ENCODE data around the gene NDEL1. TPM values are rescaled to one million over a fixed set of nuclear protein-coding genes. Genes with fewer than 3 reads are reported as not detected.

NDEL1 gene
- total RNA-seq, 1 experiment from 2014 or later, result 34.7 TPM

GRCh38 chr17:8473451-8474192 lies 37.9 kb downstream of the NDEL1 start:
- H3K9me3 Mint-ChIP-seq, result no peaks in the 10 kb centered on the region
- ChIA-PET POLR2A (interaction anchor here (0.5 kb wide), 1 partner anchor 19 kb away, joined by 3 read pairs; no protein-coding TSS in a partner anchor), CTCF (no interaction called here)
- no peak for ATAC-seq
- H3K27ac Mint-ChIP-seq, result no peak overlapping the region
- H3K4me3 Mint-ChIP-seq, result no peak overlapping the region
- no peak for DNase-seq (ENCODE audit: low spot score)
- no peaks in the 10 kb centered on the region for H3K27me3 Mint-ChIP-seq (ENCODE audit: low read depth)
- H3K4me1 Mint-ChIP-seq, result no peaks in the 10 kb centered on the region
- peaks cover 54% of the 10 kb centered on the region for H3K36me3 Mint-ChIP-seq
- TF ChIP-seq ZNF532 (CRISPR knock-in tag; IDR thresholded peaks at IDR 0.05; ENCODE audit: borderline replicate concordance) (no peak), FOXJ3 (CRISPR knock-in tag; IDR thresholded peaks at IDR 0.05; ENCODE audit: borderline replicate concordance) (no peak), IRF1 (CRISPR knock-in tag; IDR thresholded peaks at IDR 0.05) (no peak), STAT6 (CRISPR knock-in tag; conservative IDR thresholded peaks at IDR 0.05; ENCODE audit: low read depth) (no peak), CREM (CRISPR knock-in tag; IDR thresholded peaks at IDR 0.05) (no peak), ZNF425 (CRISPR knock-in tag; conservative IDR thresholded peaks at IDR 0.05) (no peak), ZMAT4 (CRISPR knock-in tag; IDR thresholded peaks at IDR 0.05) (no peak), PREB (CRISPR knock-in tag; IDR thresholded peaks at IDR 0.05; ENCODE audit: borderline replicate concordance) (no peak), ZNF512 (CRISPR knock-in tag; IDR thresholded peaks at IDR 0.05; ENCODE audit: borderline replicate concordance) (no peak), E2F4 (CRISPR knock-in tag; IDR thresholded peaks at IDR 0.05; ENCODE audit: borderline replicate concordance, low read depth) (no peak), NFYB (CRISPR knock-in tag; conservative IDR thresholded peaks at IDR 0.05; ENCODE audit: low read depth) (no peak), ATF1 (CRISPR knock-in tag; IDR thresholded peaks at IDR 0.05) (no peak), USF2 (CRISPR knock-in tag; IDR thresholded peaks at IDR 0.05) (no peak), USF1 (CRISPR knock-in tag; IDR thresholded peaks at IDR 0.05) (no peak), HMGXB4 (CRISPR knock-in tag; IDR thresholded peaks at IDR 0.05) (no peak), EMX1 (CRISPR knock-in tag; IDR thresholded peaks at IDR 0.05) (no peak), MXD4 (CRISPR knock-in tag; IDR thresholded peaks at IDR 0.05; ENCODE audit: borderline replicate concordance) (no peak)

Data from WTC11 (cell line).